LNCAP (cell line): Measurements from ENCODE around the gene MYADML2.

Experiments
- CTCF ChIP-seq: fragments of 450-650 bp; IDR thresholded peaks from 2 replicates; pipeline ENCODE4 v1.5.1; 2017; ENCODE audit warnings: mild to moderate bottlenecking

The MYADML2 gene

DNA sequence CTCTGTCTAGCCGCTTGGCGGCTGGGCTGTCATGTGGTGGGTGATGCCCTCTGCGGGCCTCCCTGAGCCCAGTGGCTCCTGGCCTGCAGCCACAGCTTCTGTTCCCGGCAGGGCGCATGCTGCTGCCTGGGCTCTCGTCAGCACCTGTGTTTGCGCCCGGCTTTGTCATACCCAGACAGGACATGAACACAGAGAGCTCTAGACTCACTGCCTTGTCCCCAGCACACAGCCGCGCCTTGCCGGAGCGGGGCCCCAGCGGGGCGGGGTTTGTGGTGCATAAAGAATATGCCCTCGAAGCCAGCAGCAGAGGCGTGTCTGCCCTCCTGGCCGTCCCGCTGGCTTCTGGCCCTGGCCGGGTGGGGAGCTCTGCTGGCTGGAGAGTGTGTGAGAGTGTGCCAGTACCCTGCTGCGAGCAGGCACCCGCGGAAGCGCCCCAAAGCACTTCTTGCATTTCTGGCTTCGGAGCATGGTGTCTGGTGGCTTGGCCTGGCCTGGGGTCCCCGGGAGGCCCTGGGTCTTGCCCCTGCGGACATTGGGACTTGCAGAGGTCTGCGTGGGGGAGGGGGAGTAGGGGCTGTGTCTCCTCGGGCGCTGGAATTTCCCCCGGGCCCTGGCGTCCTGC lies 44.8 kb upstream of the MYADML2 start:
- TF ChIP-seq CTCF = no peak

GRCh38 chr17:81990836-81991683 lies 44.0 kb upstream of the MYADML2 start:
- TF ChIP-seq CTCF = no peak

DNA sequence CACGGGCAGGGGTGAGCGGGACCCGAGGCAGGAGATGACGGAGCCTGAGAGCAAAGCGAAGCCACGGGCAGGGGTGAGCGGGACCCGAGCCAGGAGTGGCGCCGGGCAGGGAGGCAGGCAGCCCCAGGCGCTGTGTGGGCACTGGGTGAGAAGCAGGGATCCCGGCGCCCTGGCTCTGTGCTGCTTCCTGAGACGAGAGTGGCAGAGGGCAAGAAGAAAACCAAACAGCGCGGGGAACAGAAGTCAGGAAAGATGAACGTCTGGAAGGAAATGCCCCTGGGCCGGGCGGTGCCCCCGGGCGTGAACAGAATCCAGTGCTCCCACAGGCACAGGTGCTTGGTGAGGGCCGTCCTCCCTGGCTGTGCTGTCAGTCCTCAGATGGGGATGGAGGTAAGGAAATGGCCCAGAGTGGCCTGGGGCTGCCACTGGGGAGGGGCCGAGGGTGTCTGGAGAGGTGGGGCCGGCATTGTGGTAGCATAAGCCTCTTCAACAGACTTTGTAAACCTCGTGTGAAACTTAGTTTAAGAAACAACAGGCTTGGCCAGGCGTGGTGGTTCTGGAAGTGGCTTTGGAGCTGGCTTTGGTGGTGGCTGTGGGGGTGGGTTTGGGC lies 40.2 kb upstream of the MYADML2 start:
- no peak for TF ChIP-seq CTCF

DNA sequence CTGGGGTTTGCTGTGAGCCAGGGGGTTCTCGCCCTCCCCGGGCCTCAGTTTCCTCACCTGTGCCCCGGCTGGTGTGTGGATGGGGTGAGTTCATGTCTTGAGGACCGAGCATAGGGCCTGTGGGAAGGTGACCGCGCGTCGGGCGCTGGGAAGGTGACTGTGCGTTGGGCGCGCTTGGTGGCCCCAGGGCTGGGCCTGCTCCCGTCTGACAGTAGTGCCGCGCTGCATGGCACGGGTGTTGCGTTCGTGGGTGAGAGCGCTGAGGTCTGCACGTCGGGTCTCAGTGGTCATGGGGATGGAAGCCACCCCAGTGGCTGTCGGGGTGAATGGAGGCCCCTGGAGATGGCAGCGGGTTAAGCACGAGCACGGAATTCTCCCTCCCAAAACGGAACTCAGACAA lies 39.6 kb upstream of the MYADML2 start:
- no peak for TF ChIP-seq CTCF

- TF ChIP-seq CTCF = no peak
Measured at GRCh38 chr17:81984773-81985410, 37.9 kb upstream of the MYADML2 start.

- no peak for TF ChIP-seq CTCF
Measured at GRCh38 chr17:81983639-81984373, 36.8 kb upstream of the MYADML2 start.
